ENCODE data around the gene FAM43A. TPM values are rescaled to one million over a fixed set of nuclear protein-coding genes. Genes with fewer than 3 reads are reported as not detected.

FAM43A gene
- total and polyA plus RNA-seq, 9 of the 15 experiments (the other 6 are each of a cell fraction or from before 2014, with no cell fraction given): 0.03 to 1.2 (median 0.21) TPM

DNA sequence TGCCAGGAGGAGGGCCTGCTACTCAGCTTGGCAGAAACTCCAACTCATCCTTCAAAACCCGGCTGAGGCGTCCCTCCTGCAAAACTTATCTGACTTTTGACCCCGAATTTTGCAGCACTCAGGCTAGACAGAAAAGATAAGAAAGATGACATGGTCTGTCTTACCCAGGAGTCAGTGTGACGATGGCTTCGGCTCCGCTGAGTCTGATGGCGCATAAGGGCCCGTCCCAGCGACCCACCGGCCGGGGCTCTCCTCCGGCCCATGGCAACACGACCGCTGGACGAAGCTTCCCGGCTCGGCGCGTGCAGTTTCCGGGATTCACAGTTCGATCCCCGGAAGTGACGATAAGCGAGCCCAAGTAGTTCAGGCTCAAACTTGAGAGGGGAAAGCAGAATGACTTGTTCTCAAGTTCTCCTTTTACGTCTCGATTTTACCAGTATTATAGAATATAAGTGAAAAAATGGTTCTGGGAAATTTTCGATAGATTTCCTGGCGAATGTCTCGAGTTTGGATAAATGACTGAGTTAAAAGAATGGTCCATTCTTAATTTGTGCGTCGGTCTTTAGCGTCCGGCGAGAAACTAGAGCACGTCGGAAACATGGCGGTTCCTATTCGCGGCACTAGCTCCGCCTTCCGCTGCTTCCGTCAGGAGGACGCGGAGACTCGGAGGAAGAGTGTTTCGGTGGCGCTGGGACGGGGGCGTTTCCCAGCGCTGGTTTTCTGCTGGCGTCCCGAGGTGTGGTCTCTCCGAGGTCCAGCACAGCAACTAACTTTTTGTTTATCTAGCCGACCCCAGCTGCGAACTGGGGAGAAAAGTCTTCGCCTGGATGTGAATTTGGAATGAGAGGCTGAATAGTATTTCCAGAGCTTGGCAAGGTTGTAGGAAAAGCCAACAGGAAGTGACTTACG is 13.5 kb upstream of the FAM43A start, which contains the start of gene LSG1 (continued):
- TF ChIP-seq MBD2 (IDR thresholded peaks at IDR 0.05; ENCODE audit: borderline replicate concordance, low read depth) (peak; percentile 92), NFATC3 (IDR thresholded peaks at IDR 0.05) (peak; percentile 74; the same call in 1 of the 2 replicates), HDAC1 (IDR thresholded peaks at IDR 0.05) (peak in 1 of 2 experiments; percentile 98; a peak in 2 of 4 replicates), ZNF436 (CRISPR knock-in tag; IDR thresholded peaks at IDR 0.05) (no peak), PHB (CRISPR knock-in tag; IDR thresholded peaks at IDR 0.05) (no peak), SMARCC2 (IDR thresholded peaks at IDR 0.05; ENCODE audit: low read depth) (no peak), L3MBTL2 (IDR thresholded peaks at IDR 0.05) (peak; percentile 68), HES1 (IDR thresholded peaks at IDR 0.05; ENCODE audit: low read depth) (no peak), SP2 (IDR thresholded peaks at IDR 0.05; ENCODE audit: extremely low read depth, low read depth, low read length, poor library complexity, severe bottlenecking) (no peak), XRCC3 (IDR thresholded peaks at IDR 0.05) (no peak), MBD1 (CRISPR knock-in tag; IDR thresholded peaks at IDR 0.05) (no peak), CGGBP1 (CRISPR knock-in tag; IDR thresholded peaks at IDR 0.05) (0 out of 2 replicates have a peak, but pooled peaks have one; percentile 16), ELF2 (CRISPR knock-in tag; IDR thresholded peaks at IDR 0.05) (peak; percentile 74; the same call in 1 of the 2 replicates), CHD4 (IDR thresholded peaks at IDR 0.05; ENCODE audit: insufficient read depth, insufficient replicate concordance, low read depth, low read length, poor library complexity, severe bottlenecking) (no peak), ZNF282 (CRISPR knock-in tag; IDR thresholded peaks at IDR 0.05) (no peak), ZKSCAN1 (IDR thresholded peaks at IDR 0.05; ENCODE audit: low read depth, low read length) (peak; percentile 73), POLR3G (IDR thresholded peaks at IDR 0.05; ENCODE audit: extremely low read depth, insufficient read length, insufficient replicate concordance) (no peak), MIER1 (IDR thresholded peaks at IDR 0.05; ENCODE audit: low read depth) (peak; percentile 59; the same call in 1 of the 2 replicates), GABPB2 (CRISPR knock-in tag; conservative IDR thresholded peaks at IDR 0.05) (no peak), SRSF1 (IDR thresholded peaks at IDR 0.05; ENCODE audit: low read depth, low read length) (no peak), TFAM (CRISPR knock-in tag; conservative IDR thresholded peaks at IDR 0.05) (no peak), ZNF431 (CRISPR knock-in tag; IDR thresholded peaks at IDR 0.05) (no peak), MEF2A (IDR thresholded peaks at IDR 0.05; ENCODE audit: control insufficient read depth, low read depth, low read length) (0 out of 2 replicates have a peak, but pooled peaks have one; percentile 37), PTTG1 (tag; IDR thresholded peaks at IDR 0.05; ENCODE audit: low read depth) (no peak)
- TF ChIP-seq, protein P1, sequence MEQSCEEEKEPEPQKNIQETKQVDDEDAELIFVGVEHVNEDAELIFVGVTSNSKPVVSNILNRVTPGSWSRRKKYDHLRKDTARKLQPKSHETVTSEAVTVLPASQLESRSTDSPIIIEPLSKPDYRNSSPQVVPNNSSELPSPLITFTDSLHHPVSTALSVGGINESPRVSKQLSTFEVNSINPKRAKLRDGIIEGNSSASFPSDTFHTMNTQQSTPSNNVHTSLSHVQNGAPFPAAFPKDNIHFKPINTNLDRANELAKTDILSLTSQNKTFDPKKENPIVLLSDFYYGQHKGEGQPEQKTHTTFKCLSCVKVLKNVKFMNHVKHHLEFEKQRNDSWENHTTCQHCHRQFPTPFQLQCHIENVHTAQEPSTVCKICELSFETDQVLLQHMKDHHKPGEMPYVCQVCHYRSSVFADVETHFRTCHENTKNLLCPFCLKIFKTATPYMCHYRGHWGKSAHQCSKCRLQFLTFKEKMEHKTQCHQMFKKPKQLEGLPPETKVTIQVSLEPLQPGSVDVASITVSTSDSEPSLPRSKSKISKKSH (CRISPR knock-in tag; IDR thresholded peaks at IDR 0.05): no peak

Measured in K562 (cell line).